IgD-negative memory B cell (primary cell): ENCODE data around the gene PRR7. TPM values are rescaled to one million over a fixed set of nuclear protein-coding genes. Genes with fewer than 3 reads are reported as not detected.

Experiments
- H3K27ac Mint-ChIP-seq, 3 donors: one replicate each; pipeline ENCODE4 v1.8.0; 2020 to 2022; ENCODE audit warnings: mild to moderate bottlenecking in 3 of 3, mixed read lengths in 3 of 3, moderate library complexity in 1 of 3
- H3K27me3 Mint-ChIP-seq: one replicate; pipeline ENCODE4 v1.8.0; 2021; ENCODE audit warnings: mixed read lengths
- H3K36me3 Mint-ChIP-seq: one replicate; pipeline ENCODE4 v1.8.0; 2020; ENCODE audit warnings: mild to moderate bottlenecking, mixed read lengths
- H3K4me1 Mint-ChIP-seq, 3 donors: one replicate each; pipeline ENCODE4 v1.8.0; 2020 to 2022; ENCODE audit warnings: mixed read lengths in 3 of 3, mild to moderate bottlenecking in 1 of 3
- H3K4me3 Mint-ChIP-seq, 4 donors: one replicate each; pipeline ENCODE4 v1.8.0; 2020 to 2022; ENCODE audit warnings: mild to moderate bottlenecking in 4 of 4, mixed read lengths in 4 of 4, moderate library complexity in 3 of 4
- H3K9me3 Mint-ChIP-seq, 3 donors: one replicate each; pipeline ENCODE4 v1.8.0; 2020 to 2021; ENCODE audit warnings: mixed read lengths in 3 of 3, mild to moderate bottlenecking in 1 of 3
- polyA plus RNA-seq: library from polyadenylated mRNA; unstranded; fragments of 300-500 nt; fragmentation: Illumina TruSeq; gene quantifications from one replicate; pipeline ENCODE4 v1.2.3, GENCODE V29; 2021

Gene PRR7
- polyA plus RNA-seq, 1 donor from 2014 or later: 23.1 TPM

GRCh38 chr5:177473443-177474001 is 26.9 kb downstream of the PRR7 start, which contains the start of gene DBN1:
DBN1 (minus strand) TSS chr5:177473634; CDS start chr5:177473521, 113 bp downstream.
- Mint-ChIP-seq H3K4me1 (peaks cover 0 to 4% (median 2%) of the 10 kb centered on the region in 3 donors), H3K4me3 (peak within 1 kb of the TSS; percentile 36 to 92 (median 73))

GRCh38 chr5:177474002-177474476 is 27.4 kb downstream of the PRR7 start:
- peaks cover 0 to 8% (median 6%) of the 10 kb centered on the region in 3 donors for H3K4me1 Mint-ChIP-seq
- H3K9me3 Mint-ChIP-seq: peaks cover 0 to 2% (median 0%) of the 10 kb centered on the region in 3 donors
- H3K4me3 Mint-ChIP-seq: peak overlapping the region; percentile 36 to 92 (median 72)
- no peak overlapping the region for H3K27ac Mint-ChIP-seq
- peaks cover 5% of the 10 kb centered on the region for H3K27me3 Mint-ChIP-seq
- H3K36me3 Mint-ChIP-seq: no peaks in the 10 kb centered on the region

More at GRCh38 chr5:177473443-177474001, 26.9 kb downstream of the PRR7 start, which contains the start of gene DBN1:
- Mint-ChIP-seq H3K27ac (no peak within 1 kb of the TSS), H3K9me3 (peaks cover 0 to 2% (median 0%) of the 10 kb centered on the region in 3 donors), H3K27me3 (peaks cover 5% of the 10 kb centered on the region), H3K36me3 (no peaks in the 10 kb centered on the region)

- H3K36me3 Mint-ChIP-seq: no peaks in the 10 kb centered on the region
- H3K27ac Mint-ChIP-seq: peak overlapping the region in 2 of 3 donors; percentile 16 to 86
- H3K4me1 Mint-ChIP-seq: peaks cover 5 to 14% (median 12%) of the 10 kb centered on the region in 3 donors
- peaks cover 0 to 2% (median 0%) of the 10 kb centered on the region in 3 donors for H3K9me3 Mint-ChIP-seq
- H3K4me3 Mint-ChIP-seq: peak overlapping the region in 2 of 4 donors; percentile 47 to 52
- peaks cover 5% of the 10 kb centered on the region for H3K27me3 Mint-ChIP-seq
Measured at GRCh38 chr5:177474846-177475562, 28.4 kb downstream of the PRR7 start.

GRCh38 chr5:177475563-177476427 is 29.2 kb downstream of the PRR7 start:
- Mint-ChIP-seq H3K36me3 (no peaks in the 10 kb centered on the region), H3K4me1 (peaks cover 5 to 14% (median 12%) of the 10 kb centered on the region in 3 donors)

GRCh38 chr5:177476531-177477233 is 30.1 kb downstream of the PRR7 start:
- Mint-ChIP-seq H3K4me3 (peak overlapping the region in 1 of 4 donors; percentile 36), H3K36me3 (no peaks in the 10 kb centered on the region), H3K27ac (no peak overlapping the region), H3K4me1 (peaks cover 5 to 14% (median 12%) of the 10 kb centered on the region in 3 donors), H3K27me3 (peaks cover 5% of the 10 kb centered on the region), H3K9me3 (peaks cover 0 to 2% (median 0%) of the 10 kb centered on the region in 3 donors)

More at GRCh38 chr5:177475563-177476427, 29.2 kb downstream of the PRR7 start:
- H3K27ac Mint-ChIP-seq: peak overlapping the region in 2 of 3 donors; percentile 16 to 86
- H3K27me3 Mint-ChIP-seq: peaks cover 5% of the 10 kb centered on the region
- H3K4me3 Mint-ChIP-seq: peak overlapping the region in 2 of 4 donors; percentile 47 to 52
- peaks cover 0 to 2% (median 0%) of the 10 kb centered on the region in 3 donors for H3K9me3 Mint-ChIP-seq

GRCh38 chr5:177477701-177478477 is 31.3 kb downstream of the PRR7 start:
- Mint-ChIP-seq H3K27ac (no peak overlapping the region), H3K9me3 (peaks cover 0 to 2% (median 0%) of the 10 kb centered on the region in 3 donors), H3K27me3 (peaks cover 5% of the 10 kb centered on the region), H3K4me3 (no peak overlapping the region), H3K4me1 (peaks cover 5 to 14% (median 12%) of the 10 kb centered on the region in 3 donors), H3K36me3 (no peaks in the 10 kb centered on the region)

- Mint-ChIP-seq H3K36me3 (no peaks in the 10 kb centered on the region), H3K27ac (no peak overlapping the region), H3K27me3 (peaks cover 3% of the 10 kb centered on the region), H3K4me3 (peak overlapping the region in 3 of 4 donors; percentile 28 to 78 (median 32)), H3K4me1 (peaks cover 5 to 14% (median 12%) of the 10 kb centered on the region in 3 donors), H3K9me3 (peaks cover 0 to 2% (median 0%) of the 10 kb centered on the region in 3 donors)
Measured at GRCh38 chr5:177478711-177479646, 32.4 kb downstream of the PRR7 start.

- Mint-ChIP-seq H3K36me3 (no peaks in the 10 kb centered on the region), H3K9me3 (no peaks in the 10 kb centered on the region), H3K4me3 (no peak overlapping the region), H3K27ac (no peak overlapping the region), H3K27me3 (no peaks in the 10 kb centered on the region), H3K4me1 (peaks cover 5 to 13% (median 11%) of the 10 kb centered on the region in 3 donors)
Measured at GRCh38 chr5:177479774-177480173, 33.2 kb downstream of the PRR7 start.

- Mint-ChIP-seq H3K4me3 (no peak overlapping the region), H3K9me3 (no peaks in the 10 kb centered on the region), H3K27ac (no peak overlapping the region), H3K4me1 (peaks cover 5 to 13% (median 8%) of the 10 kb centered on the region in 3 donors), H3K36me3 (no peaks in the 10 kb centered on the region), H3K27me3 (no peaks in the 10 kb centered on the region)
Measured at GRCh38 chr5:177482359-177482795, 35.8 kb downstream of the PRR7 start.

GRCh38 chr5:177483042-177483441 is 36.4 kb downstream of the PRR7 start:
- H3K36me3 Mint-ChIP-seq: no peaks in the 10 kb centered on the region
- H3K27ac Mint-ChIP-seq: no peak overlapping the region
- H3K4me1 Mint-ChIP-seq: peaks cover 5 to 13% (median 8%) of the 10 kb centered on the region in 3 donors
- H3K9me3 Mint-ChIP-seq: no peaks in the 10 kb centered on the region
- no peak overlapping the region for H3K4me3 Mint-ChIP-seq
- H3K27me3 Mint-ChIP-seq: no peaks in the 10 kb centered on the region

GRCh38 chr5:177483994-177484901 is 37.6 kb downstream of the PRR7 start:
- Mint-ChIP-seq H3K36me3 (no peaks in the 10 kb centered on the region), H3K27ac (no peak overlapping the region), H3K4me1 (peaks cover 3 to 7% (median 5%) of the 10 kb centered on the region in 3 donors), H3K9me3 (no peaks in the 10 kb centered on the region), H3K4me3 (no peak overlapping the region), H3K27me3 (no peaks in the 10 kb centered on the region)
